ENCODE measurements around the gene LRRC55. TPM values are rescaled to one million over a fixed set of nuclear protein-coding genes. Genes with fewer than 3 reads are reported as not detected.

LRRC55 gene
- total and polyA plus RNA-seq, 9 of the 15 experiments (the other 6 are each of a cell fraction or from before 2014, with no cell fraction given) = not detected

- no peak overlapping the region for H2AFZ ChIP-seq (ENCODE audit: low read depth, low read length)
- in situ Hi-C loops (cut with MboI) = no loop called here
- no peaks in the 10 kb centered on the region for H3K9me3 ChIP-seq (replicated peaks; ENCODE audit: control insufficient read depth, insufficient read depth, low read depth, low read length)
- whole genome bisulfite sequencing (ENCODE audit: insufficient coverage, low coverage, missing lambda C conversion rate) = 15% methylated on average over 1 of the region's 1 CpG
- no peaks in the 10 kb centered on the region for H3K79me2 ChIP-seq (ENCODE audit: control insufficient read depth, insufficient read depth, low read length)
- ATAC-seq (no peak; the same call in 2 of the 3 replicates), FAIRE-seq (no peak), DNase-seq (ENCODE audit: extremely low read depth in 1 of 4, low spot score in 3 of 4) (peak in 1 of 4 experiments; percentile 29)
- H3K27ac ChIP-seq (ENCODE audit: extremely low read depth, low read depth, low read length) = no peak overlapping the region
- H3K4me3 ChIP-seq = no peak overlapping the region
- ChIA-PET POLR2A (no interaction called here), CTCF (ENCODE audit: low intra/inter-chr PET ratio) (no interaction called here)
- H3K4me1 ChIP-seq (replicated peaks in 1 of 2; ENCODE audit: control insufficient read depth in 2 of 2, insufficient read depth in 2 of 2, low read length in 2 of 2) = no peaks in the 10 kb centered on the region; a peak in 2 of 5 replicates
- H4K20me1 ChIP-seq (replicated peaks; ENCODE audit: control insufficient read depth, insufficient read depth, low read length) = no peaks in the 10 kb centered on the region
- H3K36me3 ChIP-seq (ENCODE audit: control insufficient read depth, insufficient read depth, low read length) = no peaks in the 10 kb centered on the region
- TF ChIP-seq POLR2AphosphoS2 (IDR thresholded peaks at IDR 0.05; ENCODE audit: low read length) (no peak), XRCC3 (IDR thresholded peaks at IDR 0.05) (no peak), NFIC (IDR thresholded peaks at IDR 0.05) (peak; percentile 64; the same call in 1 of the 2 replicates), PKNOX1 (IDR thresholded peaks at IDR 0.05) (0 out of 2 replicates have a peak, but pooled peaks have one; percentile 21), GABPA (tag; conservative IDR thresholded peaks at IDR 0.05; ENCODE audit: low read depth) (no peak), ZSCAN32 (CRISPR knock-in tag; IDR thresholded peaks at IDR 0.05) (no peak), IRF1 (CRISPR knock-in tag; IDR thresholded peaks at IDR 0.05; ENCODE audit: borderline replicate concordance) (no peak)
- no TSS peak for BruUV-seq (replicated peaks)
- H3K4me2 ChIP-seq (ENCODE audit: insufficient read depth, low read length) = no peak overlapping the region
- H3K27me3 ChIP-seq (ENCODE audit: control insufficient read depth in 2 of 2, insufficient read depth in 2 of 2, low read length in 2 of 2) = no peaks in the 10 kb centered on the region
- H3K9me1 ChIP-seq (ENCODE audit: control insufficient read depth, insufficient read depth, low read length) = no peaks in the 10 kb centered on the region
- H3K9ac ChIP-seq (ENCODE audit: insufficient read depth in 1 of 2, low read depth in 2 of 2, low read length in 2 of 2) = no peak overlapping the region
- intact Hi-C loops (cut with micrococcal nuclease) = no loop called here
Observed at GRCh38 chr11:57164317-57164716, 17.4 kb upstream of the LRRC55 start.
